Body of pancreas (tissue), 4 donors: ENCODE data around the gene HIF3A.

Source experiments
- POLR2A ChIP-seq, 3 donors: fragments of 450-650 bp; IDR thresholded peaks; one replicate each; pipeline ENCODE4 v1.6.1; 2016; ENCODE audit warnings: antibody characterized with exemption in 3 of 3, mild to moderate bottlenecking in 2 of 3
- TF ChIP-seq, protein P1 (sequence below), 7 experiments: fragments of 450-650 bp in 4 of 7; fragments of 200-600 bp in 3 of 7; sonication (generic) in 3 of 7; IDR thresholded peaks; one replicate each; pipeline ENCODE4 v1.5.1; 2016 to 2019; ENCODE audit warnings: antibody characterized with exemption in 7 of 7

DNA sequence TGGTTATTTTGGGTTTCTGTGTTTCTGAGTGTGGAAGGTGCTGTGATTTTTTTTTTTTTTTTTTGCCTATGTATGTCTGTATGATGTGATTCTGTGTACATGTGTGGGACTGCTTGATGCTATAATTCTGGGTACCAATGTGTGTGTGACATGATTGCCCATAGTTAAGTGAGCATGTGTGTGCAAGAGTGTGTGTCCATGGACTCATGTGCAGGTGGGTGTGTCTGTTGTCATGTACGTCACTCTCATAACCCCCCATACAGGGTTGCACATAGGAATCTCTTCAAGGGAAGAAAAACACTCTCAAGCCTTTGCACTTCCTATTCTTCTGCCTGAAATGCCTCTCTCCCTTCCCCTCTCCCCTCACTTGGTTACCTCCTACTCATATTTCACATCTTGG lies 47.5 kb downstream of the HIF3A start:
- TF ChIP-seq POLR2A (IDR thresholded peaks at IDR 0.05) = no peak
- TF ChIP-seq, protein P1, sequence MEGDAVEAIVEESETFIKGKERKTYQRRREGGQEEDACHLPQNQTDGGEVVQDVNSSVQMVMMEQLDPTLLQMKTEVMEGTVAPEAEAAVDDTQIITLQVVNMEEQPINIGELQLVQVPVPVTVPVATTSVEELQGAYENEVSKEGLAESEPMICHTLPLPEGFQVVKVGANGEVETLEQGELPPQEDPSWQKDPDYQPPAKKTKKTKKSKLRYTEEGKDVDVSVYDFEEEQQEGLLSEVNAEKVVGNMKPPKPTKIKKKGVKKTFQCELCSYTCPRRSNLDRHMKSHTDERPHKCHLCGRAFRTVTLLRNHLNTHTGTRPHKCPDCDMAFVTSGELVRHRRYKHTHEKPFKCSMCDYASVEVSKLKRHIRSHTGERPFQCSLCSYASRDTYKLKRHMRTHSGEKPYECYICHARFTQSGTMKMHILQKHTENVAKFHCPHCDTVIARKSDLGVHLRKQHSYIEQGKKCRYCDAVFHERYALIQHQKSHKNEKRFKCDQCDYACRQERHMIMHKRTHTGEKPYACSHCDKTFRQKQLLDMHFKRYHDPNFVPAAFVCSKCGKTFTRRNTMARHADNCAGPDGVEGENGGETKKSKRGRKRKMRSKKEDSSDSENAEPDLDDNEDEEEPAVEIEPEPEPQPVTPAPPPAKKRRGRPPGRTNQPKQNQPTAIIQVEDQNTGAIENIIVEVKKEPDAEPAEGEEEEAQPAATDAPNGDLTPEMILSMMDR (IDR thresholded peaks at IDR 0.05) = no peak
